ENCODE results near the gene CD19.

GRCh38 chr16:28925386-28926228, 6.2 kb upstream of the CD19 start:
- no peak for TF ChIP-seq POLR2A (IDR thresholded peaks at IDR 0.05)
- TF ChIP-seq CTCF (IDR thresholded peaks at IDR 0.05): no peak
